SK-MEL-5 (cell line): ENCODE data around the gene ANKRD6. TPM values are rescaled to one million over a fixed set of nuclear protein-coding genes. Genes with fewer than 3 reads are reported as not detected.
"Not testable (repeated sequence)": the region's sequence is repeated elsewhere in the genome, so short reads cannot be mapped to it uniquely, and the experiment has no call there.

Experiments used
- DNase-seq: peaks from one replicate; pipeline ENCODE4 v3.0.0-alpha.2; 2016; ENCODE audit warnings: low read depth, low spot score
- in situ Hi-C: cut with HindIII; loops from 2 replicates; pipeline ENCODE4 v1.10.0; 2016; ENCODE audit warnings: low sequenced_read_pairs, high pct_unique_total_duplicates, low pct_unique_long_range_greater_than_20kb
- polyA plus RNA-seq, 2 experiments: library from polyadenylated mRNA; depleted of rRNA; stranded (reverse); fragments of >200 nt; gene quantifications; 2 replicates each; pipeline ENCODE4 v1.2.3, GENCODE V29; 2015
- total RNA-seq: library from RNA; depleted of rRNA; stranded (reverse); fragments of >200 nt; shearing (Covaris generic); gene quantifications from 2 replicates; pipeline ENCODE4 v1.2.3, GENCODE V29; 2014; rRNA removed

ANKRD6 gene
- 19.3 and 28.1 TPM in 2 replicates for total RNA-seq
- 15.1 and 16.9 TPM in 2 replicates for polyA plus RNA-seq (2015; cell fraction: cytosol; rRNA removed)
- 55.4 and 89.5 TPM in 2 replicates for polyA plus RNA-seq (2015; cell fraction: nucleus; rRNA removed)

DNA sequence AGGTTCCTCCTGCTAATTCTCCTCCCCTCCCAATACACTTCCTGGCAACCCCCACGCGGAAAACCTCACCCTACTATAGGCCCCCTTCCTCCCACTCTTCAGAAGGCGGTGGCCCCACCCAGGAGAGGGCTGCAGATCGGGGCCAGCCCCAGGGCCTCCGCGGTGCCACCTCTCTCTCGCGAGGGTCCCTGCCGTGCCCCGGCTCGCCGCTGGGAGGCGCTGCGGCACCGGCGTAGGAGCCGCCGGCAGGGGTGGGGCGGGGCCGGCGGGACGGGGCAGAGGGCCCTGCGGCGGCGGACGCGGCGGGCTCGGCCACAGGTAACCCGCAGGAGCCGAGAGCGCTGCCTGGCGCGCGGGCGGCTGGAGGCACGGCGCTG, at the start of gene ANKRD6:
Gene ANKRD6, plus strand, starts transcription at position 278 of the 377 bp plus-strand sequence. CDS start 133,825 bp downstream, outside the sequence.
- in situ Hi-C loops = loop anchor here (25.0 kb wide), 1 partner anchor 204 kb away; the partner anchor contains the start of gene LYRM2

DNA sequence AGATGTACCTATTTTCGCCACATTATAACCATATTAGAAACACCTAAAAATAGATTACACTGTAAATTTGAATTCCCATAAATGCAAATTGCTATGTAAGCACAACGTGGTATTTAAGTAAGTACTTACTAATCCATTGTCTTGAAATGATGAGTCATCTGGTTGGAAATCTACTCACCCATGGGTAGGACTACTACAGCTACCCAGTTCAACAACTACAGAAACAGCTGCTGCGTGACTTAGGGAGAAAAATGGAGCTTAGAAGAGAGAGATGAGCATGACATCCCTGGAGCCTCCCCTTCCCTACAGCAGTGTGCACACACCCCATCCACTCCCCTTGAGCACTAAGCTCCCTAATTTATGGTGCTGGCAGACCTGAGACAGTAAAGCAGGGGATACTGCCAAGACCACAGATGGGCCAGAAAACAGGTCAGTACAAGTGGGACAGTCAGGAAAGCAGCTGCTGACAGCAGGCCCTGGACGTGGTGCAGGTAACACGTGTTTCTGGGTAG, 47.7 kb upstream of the ANKRD6 start:
- DNase-seq = no peak
- in situ Hi-C loops = no loop called here

More for the DNA sequence above, at the start of gene ANKRD6:
- peak; percentile 62 for DNase-seq

GRCh38 chr6:89385846-89386245, 47.1 kb upstream of the ANKRD6 start:
- DNase-seq = no peak
- in situ Hi-C loops = no loop called here

GRCh38 chr6:89386917-89387491, 45.9 kb upstream of the ANKRD6 start:
- in situ Hi-C loops = no loop called here
- peak; percentile 13 for DNase-seq

DNA sequence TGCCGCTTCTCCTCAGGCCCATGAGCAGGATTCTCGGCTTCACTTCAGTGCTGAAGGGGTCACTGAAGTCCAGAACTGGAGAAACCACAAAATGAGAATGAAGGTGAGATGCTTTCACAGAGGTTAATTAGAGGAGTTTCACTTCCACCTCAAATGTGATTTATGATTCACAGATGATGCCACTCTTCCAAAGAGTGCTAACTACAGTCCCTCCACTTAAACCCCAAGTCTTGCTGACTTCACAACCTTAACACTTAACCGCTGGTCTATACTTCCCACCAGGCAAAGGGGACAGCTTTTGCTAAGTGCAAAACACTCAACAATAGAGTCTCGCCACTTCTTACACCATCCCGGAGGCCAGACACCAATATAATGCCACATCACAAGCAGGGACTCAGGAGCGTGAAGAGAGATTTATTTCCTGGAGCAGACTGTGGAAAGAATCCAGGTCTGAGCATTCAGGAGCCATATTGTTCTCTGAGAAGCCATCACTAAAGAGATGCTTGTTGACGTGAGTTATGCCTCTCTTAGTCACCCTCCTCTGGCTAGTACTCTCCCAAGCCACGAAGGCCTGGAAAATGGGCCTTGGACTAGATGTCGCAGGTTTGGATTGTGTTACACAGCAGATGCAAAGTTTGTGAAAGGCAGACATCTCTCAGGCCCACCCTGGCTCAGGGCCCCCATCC, 45.3 kb upstream of the ANKRD6 start:
- in situ Hi-C loops = no loop called here
- no peak for DNase-seq

GRCh38 chr6:89388846-89389245, 44.1 kb upstream of the ANKRD6 start:
- in situ Hi-C loops = no loop called here

DNA sequence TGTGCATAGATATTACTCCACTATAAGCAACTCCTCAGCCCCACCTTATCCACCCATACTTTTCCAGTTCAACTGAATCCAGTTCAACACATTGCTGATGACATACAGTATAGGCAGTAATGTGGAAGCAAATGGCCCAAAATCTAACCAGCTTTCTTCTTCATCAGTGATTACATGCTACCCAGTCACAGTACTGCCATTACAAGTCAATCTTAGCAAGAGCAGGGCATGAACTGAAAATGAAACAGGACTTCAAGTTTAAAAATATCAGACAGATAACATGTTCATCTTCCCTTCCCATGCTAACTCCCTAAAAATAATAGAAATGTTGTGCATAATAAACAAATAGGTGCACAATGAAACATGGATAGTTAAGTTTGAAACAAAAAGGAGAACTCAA, 40.1 kb upstream of the ANKRD6 start:
- in situ Hi-C loops = no loop called here

More at GRCh38 chr6:89388846-89389245, 44.1 kb upstream of the ANKRD6 start:
- DNase-seq = no peak

GRCh38 chr6:89393659-89394058, 39.3 kb upstream of the ANKRD6 start:
- no peak for DNase-seq
- in situ Hi-C loops = no loop called here

More for the DNA sequence above, 40.1 kb upstream of the ANKRD6 start:
- DNase-seq = no peak

GRCh38 chr6:89397884-89398283, 35.1 kb upstream of the ANKRD6 start:
- DNase-seq, in situ Hi-C loops: not testable (repeated sequence)

GRCh38 chr6:89398762-89399525, 34.0 kb upstream of the ANKRD6 start:
- no peak for DNase-seq
- in situ Hi-C loops = no loop called here

GRCh38 chr6:89400050-89400449, 32.9 kb upstream of the ANKRD6 start:
- DNase-seq = no peak
- in situ Hi-C loops = no loop called here

DNA sequence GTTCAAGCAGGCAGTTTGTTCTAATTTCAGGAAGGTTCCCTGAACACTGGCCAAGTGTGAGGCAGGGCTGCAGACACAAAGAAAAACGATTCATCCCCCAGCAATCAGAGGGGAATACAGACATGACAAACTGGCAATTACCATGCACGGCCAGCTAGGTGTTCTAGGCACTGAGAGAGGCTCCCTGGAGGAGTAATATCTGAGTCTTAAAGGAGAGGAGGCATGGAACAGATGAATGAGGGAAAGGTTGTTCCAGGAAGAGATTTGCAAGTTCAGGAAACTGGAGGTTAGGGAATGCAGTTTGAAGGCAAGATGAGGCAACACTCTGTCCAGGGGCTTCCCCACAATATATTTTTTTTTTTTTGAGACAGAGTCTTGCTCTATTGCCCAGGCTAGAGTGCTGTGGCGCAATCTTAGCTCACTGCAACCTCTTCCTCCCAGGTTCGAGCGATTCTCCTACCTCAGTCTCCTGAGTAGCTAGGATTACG, 32.0 kb upstream of the ANKRD6 start:
- no peak for DNase-seq
- in situ Hi-C loops = no loop called here

- no peak for DNase-seq
- in situ Hi-C loops = no loop called here
These were observed 30.2 kb upstream of the ANKRD6 start for GRCh38 chr6:89402776-89403175.

GRCh38 chr6:89404512-89404911, 28.4 kb upstream of the ANKRD6 start:
- in situ Hi-C loops = no loop called here
- DNase-seq = no peak

GRCh38 chr6:89406141-89406540, 26.8 kb upstream of the ANKRD6 start:
- DNase-seq = no peak
- in situ Hi-C loops = no loop called here

GRCh38 chr6:89409461-89410035, 23.4 kb upstream of the ANKRD6 start:
- in situ Hi-C loops = no loop called here
- DNase-seq = no peak

DNA sequence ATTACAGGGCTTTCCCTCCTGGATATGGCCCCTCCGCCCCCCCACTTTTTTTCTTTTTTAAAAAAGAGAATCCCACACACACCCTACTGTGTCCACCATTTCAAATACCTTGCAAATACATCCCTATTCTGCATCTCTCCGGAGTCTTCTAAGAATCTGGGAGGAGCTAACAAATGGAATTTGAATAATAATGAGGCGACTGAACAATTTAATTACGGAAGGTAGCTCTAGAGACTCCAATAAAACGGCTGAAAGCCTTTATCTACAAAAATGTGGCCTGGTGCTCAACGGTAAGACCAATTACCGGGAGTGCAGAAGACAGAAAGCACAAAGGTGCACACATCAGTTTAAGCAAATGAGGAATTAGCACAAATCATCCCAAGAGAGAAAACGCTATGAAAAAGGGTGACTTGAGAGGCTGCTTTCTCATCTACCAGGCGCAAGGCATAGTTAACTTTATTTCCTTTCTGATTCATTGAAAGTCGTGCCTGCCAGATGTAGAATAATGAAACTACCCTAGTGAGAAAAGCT, 22.7 kb upstream of the ANKRD6 start:
- in situ Hi-C loops = no loop called here

More for the DNA sequence above, 22.7 kb upstream of the ANKRD6 start:
- DNase-seq = no peak
